C4-2B (cell line): Measurements from ENCODE around the gene TSPAN9.

ENCODE experiments used
- H3K27ac ChIP-seq: fragments of 450-650 bp; 2 replicates; pipeline ENCODE4 v1.5.1; 2017
- CTCF ChIP-seq: fragments of 450-650 bp; conservative IDR thresholded peaks from 2 replicates; pipeline ENCODE4 v1.5.1; 2017; ENCODE audit warnings: mild to moderate bottlenecking
- ZFX ChIP-seq: fragments of 450-650 bp; IDR thresholded peaks from 2 replicates; pipeline ENCODE4 v1.6.1; 2017

The TSPAN9 gene

DNA sequence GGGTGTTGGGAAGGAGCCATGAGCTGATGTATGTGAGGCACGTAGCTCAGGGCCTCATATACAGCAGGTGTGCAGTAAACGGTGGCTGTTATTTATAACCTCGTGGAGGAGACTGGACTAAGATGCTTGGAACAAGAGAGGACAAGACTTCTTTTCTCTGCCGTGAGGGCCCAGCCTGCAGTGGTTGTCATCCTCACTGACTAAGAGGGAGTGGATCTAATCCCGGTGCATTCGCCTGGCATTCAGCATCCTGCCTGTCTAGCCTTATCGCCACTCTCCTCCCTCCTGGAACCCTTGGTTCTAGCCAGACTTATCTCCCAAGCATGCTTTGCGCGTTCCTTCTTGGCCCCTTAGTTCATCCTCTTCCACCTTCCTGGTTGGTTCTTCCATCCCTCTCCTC, 3.9 kb downstream of the TSPAN9 start:
- TF ChIP-seq ZFX, result no peak
- TF ChIP-seq CTCF, result no peak
- peak overlapping the region; percentile 15; the same call in 1 of the 2 replicates for H3K27ac ChIP-seq

DNA sequence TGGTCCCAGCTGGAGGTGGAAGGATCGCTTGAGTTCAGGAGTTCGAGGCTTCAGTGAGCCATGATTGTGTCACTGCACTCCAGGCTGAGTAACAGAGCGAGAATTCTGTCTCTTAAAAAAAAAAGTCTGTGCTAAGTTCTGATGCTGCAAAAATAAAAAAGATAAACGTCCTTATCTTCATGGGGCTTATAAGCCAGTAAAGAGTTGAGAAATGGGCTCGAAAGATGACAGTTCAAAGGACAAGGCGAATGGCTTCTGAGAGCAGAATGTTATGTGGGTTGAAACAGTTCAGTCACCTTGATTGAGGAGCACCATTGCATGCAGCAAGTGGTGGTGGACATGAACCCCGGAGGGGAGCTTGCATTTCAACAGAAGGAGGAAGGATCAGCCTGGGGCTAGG, 4.7 kb downstream of the TSPAN9 start:
- no peak overlapping the region for H3K27ac ChIP-seq
- no peak for TF ChIP-seq ZFX
- no peak for TF ChIP-seq CTCF

DNA sequence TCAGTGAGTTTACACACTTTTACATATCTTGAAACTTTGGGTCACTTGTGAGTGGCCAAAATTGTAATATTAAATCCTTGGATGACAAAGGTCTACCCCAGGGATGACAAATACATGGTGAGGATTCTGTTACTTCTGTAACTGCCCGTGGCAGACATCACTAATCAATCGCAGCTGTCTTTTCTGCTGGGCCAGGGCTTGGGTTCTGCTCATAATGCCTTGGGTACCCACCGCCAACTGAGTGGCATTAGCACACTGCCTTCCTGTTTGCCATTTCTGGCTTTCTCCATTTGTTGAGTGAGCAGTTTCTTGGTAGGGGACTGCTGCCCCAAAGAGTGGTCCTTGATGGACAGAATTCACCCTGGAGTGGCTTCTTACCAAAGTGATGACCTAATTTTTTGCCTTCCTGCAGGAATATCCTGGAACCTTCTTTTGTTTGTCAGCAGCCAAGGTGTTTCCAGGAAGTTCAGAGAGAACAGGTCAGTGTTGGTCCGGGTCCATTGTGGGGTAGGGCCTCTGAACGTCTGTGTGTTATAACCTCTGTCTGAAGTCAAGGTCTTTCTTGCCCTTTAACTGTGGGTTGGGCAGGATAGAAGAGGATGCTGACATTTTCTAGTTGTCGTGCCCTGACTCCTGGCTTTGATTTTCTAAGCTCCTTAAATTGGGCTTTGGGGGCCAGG, 6.2 kb downstream of the TSPAN9 start:
- TF ChIP-seq ZFX, result no peak
- no peak for TF ChIP-seq CTCF
- peak overlapping the region; percentile 6; the same call in 1 of the 2 replicates for H3K27ac ChIP-seq

- TF ChIP-seq CTCF (no peak), ZFX (no peak)
- H3K27ac ChIP-seq, result peak overlapping the region; percentile 6; the same call in 1 of the 2 replicates
Measured at GRCh38 chr12:3083921-3084347, 6.8 kb downstream of the TSPAN9 start.

GRCh38 chr12:3084742-3085141, 7.6 kb downstream of the TSPAN9 start:
- no peak overlapping the region for H3K27ac ChIP-seq
- TF ChIP-seq CTCF, result no peak
- TF ChIP-seq ZFX, result no peak

DNA sequence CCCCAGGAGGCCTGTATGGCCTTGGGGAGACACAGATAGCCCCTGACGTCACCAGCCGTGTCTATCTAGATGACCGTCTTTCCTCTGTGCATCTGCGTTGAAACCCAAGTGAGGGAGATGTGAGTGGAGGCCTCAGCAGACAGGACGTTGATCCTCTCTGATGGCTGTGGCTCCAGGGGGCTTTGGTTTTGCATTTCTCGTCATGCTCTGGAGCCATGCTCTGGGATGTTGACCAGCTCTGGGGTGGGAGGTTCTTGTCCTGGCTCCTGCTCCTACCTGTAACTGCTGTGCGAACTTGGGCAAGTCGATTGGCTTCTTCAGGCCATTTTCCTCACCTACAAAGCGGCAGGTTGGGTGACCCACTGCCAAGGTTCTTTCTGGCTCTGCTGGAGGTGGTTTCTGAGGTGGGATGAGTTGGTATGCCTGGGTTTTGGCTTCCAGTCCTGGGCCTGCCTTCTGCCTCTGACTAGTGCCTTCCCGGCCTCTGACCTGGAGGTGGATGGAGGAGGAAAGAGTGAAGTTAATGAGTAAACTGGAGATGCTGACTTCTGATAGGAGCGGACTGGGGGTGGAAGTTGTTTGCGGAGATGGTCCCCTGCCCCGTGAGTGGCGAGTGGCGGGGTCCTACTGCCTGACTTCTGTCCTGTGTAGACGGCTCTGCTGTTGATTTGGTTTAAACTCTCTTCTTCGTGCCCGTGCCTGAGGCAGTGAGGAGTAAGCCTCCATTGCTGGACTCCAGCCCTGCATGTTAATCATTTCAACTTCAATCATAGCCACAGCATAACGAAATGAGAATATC, 8.4 kb downstream of the TSPAN9 start:
- TF ChIP-seq ZFX (no peak), CTCF (no peak)
- H3K27ac ChIP-seq, result no peak overlapping the region

DNA sequence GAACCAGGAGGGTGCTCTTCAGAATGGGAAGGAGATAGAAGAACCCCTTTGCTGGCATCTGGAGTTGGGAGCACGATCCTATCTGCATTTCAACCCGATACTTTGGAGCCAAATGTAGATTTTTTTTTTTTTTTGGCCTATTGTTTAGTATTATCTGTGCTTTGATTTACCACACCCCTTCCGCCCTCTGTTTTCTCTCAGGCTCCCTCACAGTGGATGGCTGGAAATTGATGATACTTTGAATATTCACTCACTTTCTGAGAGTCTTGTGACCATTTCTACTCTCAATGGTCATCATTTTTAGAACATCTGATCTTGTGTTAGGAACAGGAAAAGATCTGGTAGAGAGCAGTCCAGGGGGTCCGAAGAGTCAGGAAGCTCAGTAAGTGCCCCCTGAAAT, 9.0 kb downstream of the TSPAN9 start:
- no peak overlapping the region for H3K27ac ChIP-seq
- no peak for TF ChIP-seq CTCF
